A549 treated with RU486 at 1 μM for 4 hours (cell line): ENCODE measurements around the gene SYPL1. TPM values are rescaled to one million over a fixed set of nuclear protein-coding genes. Genes with fewer than 3 reads are reported as not detected.

Experiments
- total RNA-seq: library from RNA; stranded (reverse); fragments of 200-300 nt; extraction: Qiagen RNA extraction; gene quantifications from 5 replicates; pipeline ENCODE4 v1.2.3, GENCODE V29; 2022; ENCODE audit warnings: low read depth

Gene SYPL1
- total RNA-seq, result 68.4 to 100 TPM (median 94.6 TPM) in 5 replicates

DNA sequence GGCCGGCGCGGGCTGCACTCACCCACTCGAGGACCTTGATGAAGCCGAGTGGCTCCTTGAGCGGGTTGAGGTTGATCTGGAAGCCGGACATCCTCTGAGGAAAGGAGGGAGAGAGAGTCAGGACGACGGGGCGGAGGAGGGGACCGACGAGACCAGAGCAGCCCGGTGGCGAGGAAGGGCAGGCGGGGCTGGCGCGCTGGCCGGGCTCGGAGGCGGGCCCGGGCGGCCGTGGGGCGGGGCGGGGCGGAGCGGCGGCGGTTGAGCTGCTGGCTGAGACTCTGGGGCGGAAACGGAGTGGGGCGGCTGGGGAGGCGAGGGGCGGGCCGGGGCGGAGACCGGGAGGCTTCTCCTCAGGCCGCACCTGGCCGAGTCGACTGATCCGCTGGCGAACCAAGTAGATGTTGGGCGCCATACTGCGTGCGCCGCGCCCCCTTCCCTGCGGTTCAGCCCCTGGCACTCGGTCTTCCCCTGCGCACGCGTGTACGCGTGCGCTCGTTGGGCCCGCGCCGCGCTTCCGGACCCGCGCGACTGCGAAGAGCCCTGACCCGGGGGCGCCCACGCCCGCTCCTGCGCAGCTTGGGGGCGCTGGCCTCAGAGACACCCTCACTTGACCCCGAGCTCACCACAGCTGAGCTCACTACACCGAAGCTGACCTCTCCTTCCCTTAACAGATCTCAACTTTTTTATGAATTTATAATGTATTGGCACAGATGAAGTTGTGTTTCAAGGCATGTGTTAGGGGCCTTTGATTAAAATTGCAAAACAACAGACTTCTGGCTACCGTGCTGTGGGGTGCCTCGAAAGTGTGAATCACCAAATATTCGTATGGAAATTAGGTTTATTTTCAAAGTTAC, at the start of gene SYPL1:
Gene SYPL1 (minus strand): TSS at position 195 of the 854 bp plus-strand sequence. CDS start 104 bp downstream, at position 91.

Other genes starting within 250 kb of the SYPL1 start
- gene ATXN7L1, start 235.7 kb downstream of the SYPL1 start, total RNA-seq, result 5.2 to 6.3 TPM (median 5.4 TPM) in 5 replicates
- 3.8 to 5.6 TPM (median 5.1 TPM) in 5 replicates for gene CDHR3, start 149.0 kb downstream of the SYPL1 start, total RNA-seq
- 117 to 197 TPM (median 127 TPM) in 5 replicates for gene NAMPT, start 172.7 kb upstream of the SYPL1 start, total RNA-seq